Natural killer cell treated with Interleukin-12 subunit alpha and Interleukin-12 subunit beta and Interleukin-15 and Interleukin-18, amount 100 ng/mL, for 72 hours (primary cell): ENCODE data around the gene HS2ST1. TPM values are rescaled to one million over a fixed set of nuclear protein-coding genes. Genes with fewer than 3 reads are reported as not detected.
A peak's percentile ranks its signal among the peaks of the same experiment; 100 is the strongest.
"Not testable (repeated sequence)": the region's sequence is repeated elsewhere in the genome, so short reads cannot be mapped to it uniquely, and the experiment has no call there.

Experiments used
- ATAC-seq, 2 donors: fragments of 150-1000 bp; cut with Tn5 transposase in 1 of 2; sonication (Bioruptor Pico), chemical (Tn5 transposase) in 1 of 2; 2 replicates each; pipeline ENCODE4 v1.10.0; 2021
- DNase-seq: peaks from one replicate; pipeline ENCODE4 v3.0.0; 2022; ENCODE audit warnings: low spot score
- H3K27ac Mint-ChIP-seq, 2 donors: 1 replicate in 1 of 2; 2 replicates in 1 of 2; pipeline ENCODE4 v1.8.0; 2022; ENCODE audit warnings: mixed read lengths in 2 of 2, mild to moderate bottlenecking in 1 of 2, moderate library complexity in 1 of 2
- H3K27me3 Mint-ChIP-seq, 2 donors: 1 replicate in 1 of 2; 2 replicates in 1 of 2; pipeline ENCODE4 v1.8.0; 2022; ENCODE audit warnings: mixed read lengths in 2 of 2
- H3K36me3 Mint-ChIP-seq: one replicate; pipeline ENCODE4 v1.8.0; 2022; ENCODE audit warnings: mixed read lengths
- H3K4me1 Mint-ChIP-seq, 2 donors: 1 replicate in 1 of 2; 2 replicates in 1 of 2; pipeline ENCODE4 v1.8.0; 2022; ENCODE audit warnings: low read depth in 2 of 2, mixed read lengths in 2 of 2, mild to moderate bottlenecking in 1 of 2
- H3K4me3 Mint-ChIP-seq: one replicate; pipeline ENCODE4 v1.8.0; 2022; ENCODE audit warnings: mixed read lengths
- H3K9me3 Mint-ChIP-seq: 2 replicates; pipeline ENCODE4 v1.8.0; 2022; ENCODE audit warnings: mixed read lengths
- total RNA-seq, 2 donors: library from RNA; stranded (reverse); gene quantifications; one replicate each; pipeline ENCODE4 v1.2.3, GENCODE V29; 2022

Gene HS2ST1
- total RNA-seq, 2 donors from 2014 or later = 15.1 to 24.5 TPM

DNA sequence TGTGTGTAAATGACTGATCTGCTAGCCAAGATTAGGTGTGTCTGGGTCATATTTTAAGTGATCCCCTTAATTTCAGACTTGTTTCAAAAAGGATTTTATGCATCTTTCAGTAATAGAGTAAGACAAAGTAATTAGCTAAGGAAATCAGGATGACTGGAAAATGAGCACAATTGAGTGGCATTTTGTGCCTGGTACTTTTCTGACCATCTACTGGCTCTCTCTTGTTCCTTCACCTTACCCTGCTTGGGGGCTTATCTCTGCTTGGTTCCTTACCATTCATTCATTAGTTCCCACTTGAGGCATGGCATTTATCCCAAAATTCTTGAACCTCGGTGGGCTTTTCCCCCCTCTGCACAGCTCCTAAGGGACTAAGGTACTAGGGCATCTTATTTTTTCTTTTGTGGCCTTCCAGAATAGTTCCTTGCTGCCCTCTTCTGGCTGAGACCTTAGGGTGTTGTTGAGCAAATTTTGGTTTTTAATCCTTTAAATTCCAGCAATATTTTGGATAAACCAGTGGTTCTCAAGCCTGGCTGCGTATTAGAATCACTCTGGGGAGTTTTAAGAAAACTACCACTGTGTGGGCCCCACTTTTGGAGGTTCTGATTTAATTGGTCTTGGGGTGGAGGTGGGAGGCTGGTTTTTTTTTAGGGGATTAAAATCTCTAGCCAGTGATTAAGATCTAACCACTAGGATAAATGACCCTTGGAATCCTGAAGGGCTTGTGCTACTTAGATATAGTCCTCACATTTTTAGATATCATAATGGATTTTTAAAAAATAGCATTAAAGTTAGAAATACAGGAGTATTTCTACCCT lies 50.8 kb downstream of the HS2ST1 start:
- Mint-ChIP-seq H3K4me1 (peaks cover 0 to 6% of the 10 kb centered on the region in 2 donors), H3K27me3 (no peaks in the 10 kb centered on the region), H3K27ac (no peak overlapping the region), H3K36me3 (no peaks in the 10 kb centered on the region), H3K4me3 (no peak overlapping the region), H3K9me3 (no peaks in the 10 kb centered on the region)
- DNase-seq = no peak
- ATAC-seq = no peak

DNA sequence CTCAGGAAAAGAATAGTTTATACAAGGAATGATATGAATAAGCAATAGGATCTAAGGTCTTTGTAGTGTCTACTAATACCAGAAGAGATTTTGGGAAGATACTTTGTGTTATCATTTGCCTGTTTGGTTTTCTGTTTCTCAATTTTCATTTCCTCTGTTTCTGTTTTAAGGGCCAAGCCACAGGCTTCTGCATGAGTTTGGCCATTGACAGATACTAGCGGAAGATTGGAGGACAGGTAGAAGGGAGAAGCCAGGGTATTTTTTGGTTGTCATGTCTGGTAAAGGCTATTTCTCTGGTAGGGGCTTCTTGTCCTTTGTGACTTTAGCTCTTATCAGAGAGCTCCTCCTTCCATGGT lies 51.4 kb downstream of the HS2ST1 start:
- H3K36me3 Mint-ChIP-seq = no peaks in the 10 kb centered on the region
- no peak overlapping the region for H3K4me3 Mint-ChIP-seq
- no peak for ATAC-seq
- peaks cover 0 to 6% of the 10 kb centered on the region in 2 donors for H3K4me1 Mint-ChIP-seq
- H3K27ac Mint-ChIP-seq = no peak overlapping the region
- no peaks in the 10 kb centered on the region for H3K27me3 Mint-ChIP-seq
- no peak for DNase-seq
- no peaks in the 10 kb centered on the region for H3K9me3 Mint-ChIP-seq

DNA sequence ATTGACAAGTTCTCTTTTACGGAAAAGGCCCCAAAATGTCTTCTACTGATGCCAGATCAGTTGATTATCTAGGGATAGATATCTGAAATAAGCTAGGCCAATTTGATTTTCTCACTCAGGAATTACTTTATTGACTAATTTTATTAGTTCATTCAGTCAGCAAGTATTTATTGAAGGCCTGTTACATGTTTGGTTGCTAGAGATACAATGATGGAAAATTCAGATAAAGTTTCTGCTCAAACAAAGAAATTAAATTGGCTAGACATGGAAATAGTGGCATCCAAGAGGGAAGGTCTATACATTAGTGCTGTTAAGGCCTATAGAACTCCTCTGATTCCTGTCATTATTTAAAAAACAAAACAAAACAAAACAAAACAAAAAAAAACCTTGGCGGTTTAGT lies 56.5 kb downstream of the HS2ST1 start:
- no peaks in the 10 kb centered on the region for H3K36me3 Mint-ChIP-seq
- no peak overlapping the region for H3K4me3 Mint-ChIP-seq
- no peaks in the 10 kb centered on the region for H3K9me3 Mint-ChIP-seq
- H3K27me3 Mint-ChIP-seq = no peaks in the 10 kb centered on the region
- no peak overlapping the region for H3K27ac Mint-ChIP-seq
- DNase-seq = no peak
- peaks cover 0 to 3% of the 10 kb centered on the region in 2 donors for H3K4me1 Mint-ChIP-seq
- ATAC-seq = no peak

DNA sequence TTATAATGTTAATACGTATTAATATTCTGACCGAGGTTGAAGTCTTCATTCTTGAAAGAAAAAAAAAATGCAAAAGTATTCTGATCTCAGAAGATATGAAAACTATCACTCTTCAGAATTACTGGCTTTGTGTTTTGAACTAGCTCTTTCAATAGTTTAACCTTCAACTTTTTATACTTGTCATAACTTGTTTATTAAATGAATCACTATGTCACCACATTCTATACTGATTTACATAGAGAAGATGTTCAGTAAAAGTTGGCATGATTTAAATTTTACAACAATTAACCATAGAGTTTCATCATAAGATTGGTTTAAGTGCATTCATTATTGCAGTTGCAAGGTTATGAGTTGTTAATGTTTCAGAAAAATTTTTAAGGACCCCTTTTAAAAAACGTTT lies 57.3 kb downstream of the HS2ST1 start:
- no peak for DNase-seq
- Mint-ChIP-seq H3K4me3 (no peak overlapping the region), H3K9me3 (no peaks in the 10 kb centered on the region), H3K27me3 (no peaks in the 10 kb centered on the region), H3K36me3 (no peaks in the 10 kb centered on the region), H3K27ac (no peak overlapping the region), H3K4me1 (no peaks in the 10 kb centered on the region)
- ATAC-seq = peak in 1 of 2 donors; percentile 46

DNA sequence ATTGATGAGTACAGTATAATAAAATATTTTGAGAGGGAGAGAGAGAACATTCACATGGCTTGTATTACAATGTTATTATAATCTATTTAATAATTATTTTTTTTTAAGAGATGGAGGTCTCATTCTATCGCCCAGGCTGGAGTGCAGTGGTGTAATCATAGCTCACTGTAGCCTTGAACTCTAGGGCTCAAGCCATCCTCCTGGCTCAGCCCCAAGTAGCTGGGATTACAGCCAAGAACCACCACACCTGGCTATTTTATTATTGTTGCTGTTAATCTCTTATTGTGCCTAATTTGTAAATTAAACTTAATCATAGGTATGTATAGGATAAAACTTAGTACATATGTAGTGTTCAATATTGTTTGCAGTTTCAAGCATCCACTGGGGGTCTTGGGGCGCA lies 57.8 kb downstream of the HS2ST1 start:
- Mint-ChIP-seq H3K9me3 (no peaks in the 10 kb centered on the region), H3K4me1 (no peaks in the 10 kb centered on the region), H3K27ac (no peak overlapping the region), H3K27me3 (no peaks in the 10 kb centered on the region), H3K4me3 (no peak overlapping the region), H3K36me3 (no peaks in the 10 kb centered on the region)
- no peak for ATAC-seq
- no peak for DNase-seq

DNA sequence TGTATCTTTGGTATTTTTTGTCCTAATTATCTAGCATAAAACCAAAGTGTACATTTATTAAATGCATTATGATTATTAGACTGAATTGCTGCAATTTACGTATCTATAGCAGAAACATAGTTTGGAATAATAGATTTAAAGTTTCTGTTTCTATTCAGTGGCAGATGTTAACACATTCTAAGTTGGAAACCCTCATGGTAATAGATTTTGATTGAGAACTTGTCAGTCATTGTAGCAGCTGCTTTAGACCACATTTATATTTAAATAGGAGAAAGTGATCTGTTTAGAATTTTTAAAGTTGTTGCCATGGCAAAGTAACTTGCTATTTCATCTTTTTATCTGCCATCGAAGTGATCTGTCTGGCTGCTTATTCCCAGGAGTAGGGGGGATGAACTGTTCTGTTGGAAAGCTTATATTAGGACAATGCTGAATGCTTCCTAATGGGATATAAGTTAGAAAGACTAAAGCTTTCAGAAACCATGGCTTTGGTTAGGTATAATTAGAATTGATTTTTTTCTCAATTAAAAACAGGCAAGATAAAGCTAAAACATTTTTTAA lies 61.6 kb downstream of the HS2ST1 start:
- no peak for DNase-seq
- peaks cover 0 to 2% of the 10 kb centered on the region in 2 donors for H3K4me1 Mint-ChIP-seq
- no peaks in the 10 kb centered on the region for H3K36me3 Mint-ChIP-seq
- no peaks in the 10 kb centered on the region for H3K27me3 Mint-ChIP-seq
- H3K27ac Mint-ChIP-seq = no peak overlapping the region
- ATAC-seq = no peak
- no peaks in the 10 kb centered on the region for H3K9me3 Mint-ChIP-seq
- no peak overlapping the region for H3K4me3 Mint-ChIP-seq

DNA sequence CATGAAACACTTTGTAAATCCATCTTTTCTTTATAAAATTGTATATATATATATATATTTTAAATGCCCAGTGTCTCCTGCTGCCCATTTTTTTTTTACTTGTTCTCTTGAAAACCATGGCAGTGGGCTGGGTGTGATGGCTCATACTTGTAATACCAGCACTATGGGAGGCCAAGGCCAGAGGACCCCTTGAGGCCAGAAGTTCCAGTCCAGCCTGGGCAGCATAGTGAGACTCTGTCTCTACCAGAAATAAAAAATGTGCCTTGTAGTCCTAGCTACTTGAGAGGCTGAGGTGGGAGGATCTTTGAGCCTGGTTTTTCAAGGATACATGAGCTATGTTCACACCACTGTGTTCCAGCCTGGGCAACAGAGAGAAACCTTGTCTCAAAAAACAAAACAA lies 62.2 kb downstream of the HS2ST1 start:
- Mint-ChIP-seq H3K27ac (no peak overlapping the region), H3K4me3 (no peak overlapping the region), H3K27me3 (no peaks in the 10 kb centered on the region), H3K9me3 (no peaks in the 10 kb centered on the region), H3K36me3 (no peaks in the 10 kb centered on the region), H3K4me1 (peaks cover 0 to 2% of the 10 kb centered on the region in 2 donors)
- no peak for DNase-seq
- no peak for ATAC-seq

DNA sequence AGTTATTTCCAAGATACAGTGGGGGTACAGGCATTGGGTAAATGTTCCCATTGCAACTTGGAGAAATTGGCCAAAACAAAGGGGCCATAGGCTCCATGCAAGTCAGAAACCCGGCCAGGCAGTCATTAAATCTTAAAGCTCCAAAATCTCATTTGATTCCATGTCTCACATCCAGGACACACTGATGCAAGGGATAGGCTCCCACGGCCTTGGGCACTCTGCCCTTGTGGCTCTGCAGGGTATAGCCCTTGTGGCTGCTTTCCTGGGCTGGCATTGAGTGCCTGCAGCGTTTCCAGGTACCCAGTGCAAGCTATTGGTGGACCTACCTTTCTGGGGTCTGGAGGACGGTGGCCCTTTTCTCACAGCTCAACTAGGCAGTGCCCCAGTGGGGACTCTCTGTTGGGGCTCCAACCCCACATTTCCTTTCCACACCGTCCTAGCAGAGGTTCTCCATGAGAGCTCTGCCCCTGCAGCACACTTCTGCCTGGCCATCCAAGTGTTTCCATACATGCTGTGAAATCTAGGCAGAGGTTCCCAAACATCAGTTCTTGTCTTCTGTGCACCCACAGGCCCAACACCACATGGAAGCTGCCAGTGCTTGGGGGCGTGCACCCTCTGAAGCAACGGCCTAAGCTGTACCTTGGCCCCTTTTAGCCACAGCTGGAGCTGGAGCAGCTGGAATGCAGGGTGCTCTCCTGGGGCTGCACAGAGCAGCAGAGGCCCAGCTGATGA lies 67.2 kb downstream of the HS2ST1 start:
- Mint-ChIP-seq H3K4me3 (no peak overlapping the region), H3K27ac (no peak overlapping the region), H3K9me3 (no peaks in the 10 kb centered on the region), H3K4me1 (peaks cover 0 to 2% of the 10 kb centered on the region in 2 donors), H3K27me3 (no peaks in the 10 kb centered on the region), H3K36me3 (no peaks in the 10 kb centered on the region)
- ATAC-seq = no peak
- DNase-seq = no peak

DNA sequence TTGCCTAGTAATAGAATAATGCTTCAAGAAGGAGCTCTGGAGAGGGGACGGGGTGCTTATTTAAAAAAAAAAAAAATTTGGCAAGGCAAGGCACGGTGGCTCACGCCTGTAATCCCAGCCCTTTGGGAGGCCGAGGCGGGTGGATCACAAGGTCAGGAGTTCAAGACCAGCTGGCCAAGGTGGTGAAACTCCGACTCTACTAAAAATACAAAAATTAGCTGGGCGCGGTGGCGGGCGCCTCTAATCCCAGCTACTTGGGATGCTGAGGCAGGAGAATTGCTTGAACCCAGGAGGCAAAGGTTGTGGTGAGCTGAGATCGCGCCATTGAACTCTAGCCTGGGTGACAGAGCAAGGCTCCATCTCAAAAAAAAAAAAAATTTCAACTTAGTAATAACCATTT lies 69.2 kb downstream of the HS2ST1 start:
- not testable (repeated sequence) for ATAC-seq, H3K4me3 Mint-ChIP-seq, H3K9me3 Mint-ChIP-seq, DNase-seq, H3K4me1 Mint-ChIP-seq, H3K27me3 Mint-ChIP-seq, H3K36me3 Mint-ChIP-seq, H3K27ac Mint-ChIP-seq

DNA sequence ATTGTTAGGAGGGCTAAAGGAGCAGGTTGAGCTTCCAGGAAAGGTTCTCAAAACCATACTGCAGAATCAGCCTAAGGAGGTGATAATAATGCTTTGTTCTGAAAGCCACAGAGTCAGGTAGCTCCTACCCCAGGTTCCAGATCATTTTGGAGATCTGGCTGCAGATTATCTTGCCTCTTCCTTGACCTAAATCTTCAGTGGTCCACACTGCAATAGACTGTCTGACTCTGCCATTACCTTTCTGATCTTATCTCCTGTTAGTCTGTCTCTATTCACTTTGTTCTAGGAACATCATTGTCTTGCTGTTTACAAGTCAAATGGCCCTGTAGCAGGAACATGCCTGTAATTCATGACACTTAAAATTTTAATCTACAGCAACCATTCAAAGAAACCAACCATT lies 73.0 kb downstream of the HS2ST1 start:
- Mint-ChIP-seq H3K4me1 (no peaks in the 10 kb centered on the region), H3K27ac (no peak overlapping the region), H3K9me3 (no peaks in the 10 kb centered on the region), H3K27me3 (no peaks in the 10 kb centered on the region), H3K4me3 (no peak overlapping the region), H3K36me3 (no peaks in the 10 kb centered on the region)
- no peak for DNase-seq
- no peak for ATAC-seq

DNA sequence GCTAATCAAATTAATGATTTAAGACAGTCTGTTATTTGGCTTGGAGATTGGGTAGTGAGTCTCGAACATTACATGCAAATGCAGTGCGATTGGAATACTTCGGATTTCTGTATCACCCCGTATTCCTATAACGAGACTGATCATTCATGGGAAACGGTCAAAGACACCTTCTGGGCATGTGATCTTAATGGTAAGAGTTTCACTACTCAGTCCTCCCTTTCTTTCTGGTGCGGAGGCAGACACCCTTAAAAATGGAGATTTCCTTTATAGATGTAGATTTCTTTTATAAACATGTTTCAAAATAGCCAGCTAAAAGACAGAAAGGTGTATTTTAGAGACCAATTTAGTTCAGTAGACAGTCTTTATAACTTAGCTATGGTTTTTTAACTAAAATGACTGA lies 74.4 kb downstream of the HS2ST1 start:
- no peak for ATAC-seq
- no peak overlapping the region for H3K27ac Mint-ChIP-seq
- H3K36me3 Mint-ChIP-seq = no peaks in the 10 kb centered on the region

DNA sequence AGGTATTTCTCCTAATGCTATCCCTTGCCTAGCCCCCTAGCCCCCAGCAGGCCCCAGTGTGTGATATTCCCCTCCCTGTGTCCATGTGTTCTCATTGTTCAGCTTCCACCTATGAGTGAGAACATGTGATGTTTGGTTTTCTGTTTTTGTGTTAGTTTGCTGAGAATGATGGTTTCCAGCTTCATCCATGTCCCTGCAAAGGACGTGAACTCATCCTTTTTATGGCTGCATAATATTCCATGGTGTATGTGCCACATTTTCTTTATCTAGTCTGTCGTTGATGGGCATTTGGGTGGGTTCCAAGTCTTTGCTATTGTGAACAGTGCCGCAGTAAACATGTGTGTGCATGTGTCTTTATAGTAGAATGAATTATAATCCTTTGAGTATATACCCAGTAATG lies 75.3 kb downstream of the HS2ST1 start:
- H3K4me3 Mint-ChIP-seq, ATAC-seq, H3K27ac Mint-ChIP-seq, H3K4me1 Mint-ChIP-seq, H3K9me3 Mint-ChIP-seq, H3K36me3 Mint-ChIP-seq, DNase-seq, H3K27me3 Mint-ChIP-seq: not testable (repeated sequence)

More for the DNA sequence above, 74.4 kb downstream of the HS2ST1 start:
- Mint-ChIP-seq H3K4me1 (no peaks in the 10 kb centered on the region), H3K9me3 (no peaks in the 10 kb centered on the region), H3K27me3 (no peaks in the 10 kb centered on the region), H3K4me3 (no peak overlapping the region)
- DNase-seq = no peak

DNA sequence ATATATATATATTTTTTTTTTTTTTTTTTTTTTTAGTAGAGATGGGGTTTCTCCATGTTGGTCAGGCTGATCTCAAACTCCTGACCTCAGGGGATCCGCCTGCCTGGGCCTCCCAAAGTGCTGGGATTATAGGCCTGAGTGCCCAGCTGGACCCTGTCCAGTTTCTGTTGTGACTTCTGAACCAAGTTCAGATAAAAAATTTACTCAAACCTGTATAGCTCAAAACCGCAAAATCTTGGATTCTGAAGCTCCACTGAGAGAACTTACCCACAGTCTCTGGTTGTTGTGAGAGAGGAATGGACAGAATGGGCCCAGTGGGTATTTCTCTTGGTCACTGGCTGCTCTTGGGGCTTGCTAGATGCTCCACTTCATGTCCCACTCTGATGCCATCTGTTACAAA lies 76.4 kb downstream of the HS2ST1 start:
- Mint-ChIP-seq H3K4me3 (no peak overlapping the region), H3K4me1 (peaks cover 3 to 5% of the 10 kb centered on the region in 2 donors), H3K9me3 (no peaks in the 10 kb centered on the region), H3K27ac (no peak overlapping the region), H3K27me3 (no peaks in the 10 kb centered on the region), H3K36me3 (no peaks in the 10 kb centered on the region)
- no peak for DNase-seq
- no peak for ATAC-seq

DNA sequence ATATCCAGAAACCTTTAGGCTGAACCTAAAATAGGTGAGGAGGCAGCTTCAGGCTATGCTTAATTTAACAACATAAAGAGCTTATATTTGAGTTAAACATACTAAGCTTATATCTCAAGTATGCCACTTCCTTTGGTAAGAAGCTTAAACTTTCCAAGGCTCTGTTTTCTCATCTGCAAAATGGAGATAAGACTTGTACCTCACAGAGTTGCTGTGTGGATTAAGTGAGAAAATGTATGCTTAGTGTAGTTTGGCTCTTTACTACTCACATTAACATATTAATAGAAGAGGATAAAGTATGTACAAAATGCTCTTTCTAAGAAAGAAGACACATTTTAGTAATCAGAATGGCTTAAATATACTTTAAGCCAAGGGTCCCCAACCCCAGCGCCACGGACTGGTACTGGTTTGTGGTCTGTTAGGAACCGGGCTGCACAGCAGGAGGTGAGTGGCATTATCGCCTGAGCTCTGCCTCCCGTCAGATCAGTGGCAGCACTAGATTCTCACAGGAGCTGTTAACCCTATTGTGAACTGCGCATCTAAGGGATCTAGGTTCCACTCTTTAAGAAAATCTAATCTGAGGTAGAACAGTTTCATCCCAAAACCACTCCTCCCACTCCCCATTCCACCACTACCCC lies 77.2 kb downstream of the HS2ST1 start:
- Mint-ChIP-seq H3K9me3 (no peaks in the 10 kb centered on the region), H3K4me1 (peaks cover 3 to 5% of the 10 kb centered on the region in 2 donors), H3K36me3 (no peaks in the 10 kb centered on the region), H3K27ac (no peak overlapping the region), H3K4me3 (no peak overlapping the region), H3K27me3 (no peaks in the 10 kb centered on the region)
- DNase-seq (no peak), ATAC-seq (no peak)
